HG02623 (cell line): Measurements from ENCODE around the gene ITGA7.
A peak's percentile ranks its signal among the peaks of the same experiment; 100 is the strongest.

ENCODE experiments used
- ATAC-seq: cut with Tn5 transposase; IDR thresholded peaks from one replicate; pipeline ENCODE4 v1.9.1; 2021; ENCODE audit warnings: moderate library complexity; ENCODE audit not compliant: unreplicated experiment

The ITGA7 gene

GRCh38 chr12:55720894-55721444, 13.3 kb upstream of the ITGA7 start:
- ATAC-seq: no peak

GRCh38 chr12:55720071-55720564, 12.4 kb upstream of the ITGA7 start, which contains the start of gene RDH5:
Gene RDH5 (plus strand): TSS chr12:55720393. CDS start chr12:55721185, 792 bp downstream.
- ATAC-seq: no peak

GRCh38 chr12:55719371-55719770, 11.7 kb upstream of the ITGA7 start:
- no peak for ATAC-seq

- ATAC-seq: no peak
Measured at GRCh38 chr12:55718624-55719275, 11.0 kb upstream of the ITGA7 start.

GRCh38 chr12:55718015-55718414, 10.3 kb upstream of the ITGA7 start:
- no peak for ATAC-seq

GRCh38 chr12:55717011-55718007, 9.6 kb upstream of the ITGA7 start:
- ATAC-seq: no peak

GRCh38 chr12:55716582-55716957, 8.9 kb upstream of the ITGA7 start:
- peak; percentile 21 for ATAC-seq

GRCh38 chr12:55715833-55716581, 8.3 kb upstream of the ITGA7 start, which contains the start of gene BLOC1S1:
Gene BLOC1S1 (plus strand): TSS chr12:55716046. CDS start chr12:55716052, 6 bp downstream.
- peak; percentile 97 for ATAC-seq

GRCh38 chr12:55715169-55715764, 7.6 kb upstream of the ITGA7 start:
- no peak for ATAC-seq

GRCh38 chr12:55713721-55714120, 6.0 kb upstream of the ITGA7 start:
- ATAC-seq: no peak

GRCh38 chr12:55712700-55713415, 5.2 kb upstream of the ITGA7 start:
- ATAC-seq: no peak

- ATAC-seq: no peak
Measured at GRCh38 chr12:55711786-55712553, 4.3 kb upstream of the ITGA7 start.

- no peak for ATAC-seq
Measured at GRCh38 chr12:55708695-55709233, 1.1 kb upstream of the ITGA7 start.

- ATAC-seq: no peak
Measured at GRCh38 chr12:55707219-55707671, 459 bp downstream of the ITGA7 start.

GRCh38 chr12:55706568-55707218, 1.0 kb downstream of the ITGA7 start:
- no peak for ATAC-seq

- no peak for ATAC-seq
Measured at GRCh38 chr12:55705782-55706402, 1.8 kb downstream of the ITGA7 start.
